ENCODE measurements around the gene GUCY2D. TPM values are rescaled to one million over a fixed set of nuclear protein-coding genes. Genes with fewer than 3 reads are reported as not detected.
"Not testable (repeated sequence)": the region's sequence is repeated elsewhere in the genome, so short reads cannot be mapped to it uniquely, and the experiment has no call there.

Gene GUCY2D
- total RNA-seq, result not detected

- Histone ChIP-seq H3K27me3 (peaks cover 69% of the 10 kb centered on the region), H3K4me1 (peaks cover 18% of the 10 kb centered on the region), H3K27ac (no peak within 1 kb of the TSS), H3K9me3 (no peaks in the 10 kb centered on the region), H3K4me3 (peak within 1 kb of the TSS; percentile 39), H3K36me3 (no peaks in the 10 kb centered on the region)
- WGBS, result 40% methylated on average over 9 of the region's 18 CpGs
- no peak for TF ChIP-seq EP300 (IDR thresholded peaks at IDR 0.05)
- TF ChIP-seq, protein P1, sequence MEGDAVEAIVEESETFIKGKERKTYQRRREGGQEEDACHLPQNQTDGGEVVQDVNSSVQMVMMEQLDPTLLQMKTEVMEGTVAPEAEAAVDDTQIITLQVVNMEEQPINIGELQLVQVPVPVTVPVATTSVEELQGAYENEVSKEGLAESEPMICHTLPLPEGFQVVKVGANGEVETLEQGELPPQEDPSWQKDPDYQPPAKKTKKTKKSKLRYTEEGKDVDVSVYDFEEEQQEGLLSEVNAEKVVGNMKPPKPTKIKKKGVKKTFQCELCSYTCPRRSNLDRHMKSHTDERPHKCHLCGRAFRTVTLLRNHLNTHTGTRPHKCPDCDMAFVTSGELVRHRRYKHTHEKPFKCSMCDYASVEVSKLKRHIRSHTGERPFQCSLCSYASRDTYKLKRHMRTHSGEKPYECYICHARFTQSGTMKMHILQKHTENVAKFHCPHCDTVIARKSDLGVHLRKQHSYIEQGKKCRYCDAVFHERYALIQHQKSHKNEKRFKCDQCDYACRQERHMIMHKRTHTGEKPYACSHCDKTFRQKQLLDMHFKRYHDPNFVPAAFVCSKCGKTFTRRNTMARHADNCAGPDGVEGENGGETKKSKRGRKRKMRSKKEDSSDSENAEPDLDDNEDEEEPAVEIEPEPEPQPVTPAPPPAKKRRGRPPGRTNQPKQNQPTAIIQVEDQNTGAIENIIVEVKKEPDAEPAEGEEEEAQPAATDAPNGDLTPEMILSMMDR (IDR thresholded peaks at IDR 0.05), result no peak
- TF ChIP-seq POLR2A (IDR thresholded peaks at IDR 0.05), result no peak
- no peak for TF ChIP-seq POLR2AphosphoS5 (IDR thresholded peaks at IDR 0.05)
- peak in 1 of 2 donors; percentile 56 for DNase-seq (ENCODE audit: low spot score in 2 of 2)
Observed at GRCh38 chr17:8001976-8002720, at the start of gene GUCY2D. Gene GUCY2D (plus strand): TSS chr17:8002615. CDS start chr17:8003048, 433 bp downstream.

DNA sequence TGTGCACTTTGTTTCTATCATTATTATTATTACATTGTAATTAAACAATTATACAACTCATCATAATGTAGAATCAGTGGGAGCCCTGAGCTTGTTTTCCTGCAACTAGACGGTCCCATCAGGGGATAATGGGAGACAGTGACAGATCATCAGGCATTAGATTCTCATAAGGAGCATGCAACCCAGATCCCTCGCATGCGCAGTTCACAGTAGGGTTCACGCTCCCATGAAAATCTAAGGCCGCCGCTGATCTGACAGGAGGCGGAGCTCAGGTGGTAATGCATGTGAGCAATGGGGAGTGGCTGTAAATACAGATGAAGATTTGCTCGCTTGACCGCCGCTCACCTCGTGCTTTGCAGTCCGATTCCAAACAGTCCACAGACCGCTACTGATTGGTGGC is 49.1 kb upstream of the GUCY2D start:
- H3K9me3 ChIP-seq; H3K27ac ChIP-seq; DNase-seq (ENCODE audit: low spot score in 2 of 2); H3K4me1 ChIP-seq; H3K27me3 ChIP-seq; H3K4me3 ChIP-seq: not testable (repeated sequence)
- 97% methylated on average over 13 of the region's 13 CpGs for WGBS
- peaks cover 22% of the 10 kb centered on the region for H3K36me3 ChIP-seq

GRCh38 chr17:7955414-7956227 is 46.8 kb upstream of the GUCY2D start:
- Histone ChIP-seq H3K4me3 (no peak overlapping the region), H3K36me3 (peaks cover 2% of the 10 kb centered on the region), H3K27me3 (peaks cover 3% of the 10 kb centered on the region), H3K27ac (no peak overlapping the region), H3K9me3 (no peaks in the 10 kb centered on the region), H3K4me1 (no peaks in the 10 kb centered on the region)
- TF ChIP-seq EP300 (IDR thresholded peaks at IDR 0.05) (no peak), POLR2AphosphoS5 (IDR thresholded peaks at IDR 0.05) (no peak), POLR2A (IDR thresholded peaks at IDR 0.05) (no peak)
- TF ChIP-seq, protein P1 (IDR thresholded peaks at IDR 0.05), result no peak
- DNase-seq (ENCODE audit: low spot score in 2 of 2), result no peak
- 58% methylated on average over 13 of the region's 13 CpGs for WGBS

DNA sequence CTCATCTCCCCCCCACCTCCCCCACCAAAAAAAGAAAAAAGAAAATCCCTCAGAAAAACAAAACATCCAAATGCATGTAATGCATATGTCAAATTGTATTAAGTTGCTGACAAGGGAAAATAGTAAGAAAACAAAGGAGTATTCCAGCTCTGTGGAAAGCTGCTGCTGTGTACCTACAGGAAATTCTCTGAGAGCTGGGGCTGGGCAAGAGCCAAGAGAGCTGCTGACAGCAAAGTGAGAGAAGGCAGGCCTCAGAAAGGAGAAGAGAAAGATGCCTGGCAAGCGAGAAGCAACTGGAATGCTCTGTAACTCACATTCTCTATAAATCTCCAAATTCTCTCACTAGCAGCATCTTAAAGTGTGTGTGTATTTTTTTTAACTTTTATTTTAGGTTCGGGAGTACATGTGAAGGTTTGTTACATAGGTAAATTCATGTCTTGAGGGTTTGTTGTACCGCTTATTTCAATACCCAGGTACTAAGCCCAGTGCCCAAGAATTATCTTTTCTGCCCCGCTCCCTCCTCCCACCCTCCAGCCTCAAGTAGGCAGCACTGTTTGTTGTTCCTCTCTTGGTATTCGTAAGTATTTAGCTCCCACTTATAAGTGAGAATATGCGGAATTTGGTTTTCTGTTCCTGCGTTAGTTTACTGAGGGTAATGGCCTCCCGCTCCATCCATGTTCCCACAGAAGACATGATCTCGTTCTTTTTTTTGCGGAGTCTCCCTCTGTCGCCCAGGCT is 46.0 kb upstream of the GUCY2D start:
- no peak for TF ChIP-seq EP300 (IDR thresholded peaks at IDR 0.05)
- TF ChIP-seq, protein P1 (IDR thresholded peaks at IDR 0.05), result no peak
- 76% methylated on average over 11 of the region's 11 CpGs for WGBS
- H3K4me3 ChIP-seq, result no peak overlapping the region
- H3K27ac ChIP-seq, result no peak overlapping the region
- H3K4me1 ChIP-seq, result no peaks in the 10 kb centered on the region
- no peaks in the 10 kb centered on the region for H3K9me3 ChIP-seq
- no peak for DNase-seq (ENCODE audit: low spot score in 2 of 2)
- peaks cover 7% of the 10 kb centered on the region for H3K27me3 ChIP-seq
- H3K36me3 ChIP-seq, result peaks cover 2% of the 10 kb centered on the region

DNA sequence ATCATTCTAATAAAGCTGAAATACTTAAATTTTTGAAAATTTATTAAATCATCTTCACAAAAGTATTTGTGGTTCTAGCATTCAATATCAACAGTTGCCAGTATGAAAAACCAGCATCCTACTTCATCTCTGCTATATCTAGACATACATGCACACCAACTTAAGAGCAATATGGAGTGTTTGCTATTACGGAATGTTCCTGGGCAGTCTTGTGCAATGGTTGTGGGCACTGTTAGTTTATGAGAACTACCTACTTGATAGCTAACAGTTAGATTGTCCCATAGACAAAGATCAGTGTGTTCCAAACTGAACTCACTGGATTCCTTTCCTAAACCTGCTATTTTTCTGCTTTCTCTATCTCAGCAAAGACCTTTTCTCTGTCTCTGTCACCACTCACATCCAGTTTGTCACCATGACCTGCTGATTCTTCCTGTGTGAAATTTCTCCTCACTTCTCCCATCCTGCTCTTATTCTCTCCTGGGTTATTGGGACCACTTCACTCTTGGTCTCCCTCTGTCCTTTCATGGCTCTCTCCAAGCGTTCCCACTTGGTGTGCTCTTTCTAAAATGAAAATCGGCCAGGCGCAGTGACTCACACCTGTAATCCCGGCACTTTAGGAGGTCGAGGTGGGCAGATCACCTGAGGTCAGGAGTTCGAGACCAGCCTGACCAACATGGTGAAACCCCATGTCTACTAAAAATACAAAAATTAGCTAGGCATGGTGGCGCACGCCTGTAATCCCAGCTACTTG is 42.7 kb upstream of the GUCY2D start:
- Histone ChIP-seq H3K9me3 (no peaks in the 10 kb centered on the region), H3K4me1 (no peaks in the 10 kb centered on the region), H3K36me3 (no peaks in the 10 kb centered on the region), H3K4me3 (no peak overlapping the region), H3K27me3 (peaks cover 7% of the 10 kb centered on the region), H3K27ac (no peak overlapping the region)
- WGBS, result 88% methylated on average over 9 of the region's 9 CpGs
- no peak for DNase-seq (ENCODE audit: low spot score in 2 of 2)
- TF ChIP-seq, protein P1 (IDR thresholded peaks at IDR 0.05), result no peak
- TF ChIP-seq EP300 (IDR thresholded peaks at IDR 0.05), result no peak
- TF ChIP-seq POLR2AphosphoS5 (IDR thresholded peaks at IDR 0.05), result no peak
- TF ChIP-seq POLR2A (IDR thresholded peaks at IDR 0.05), result no peak

Data from suprapubic skin (tissue), 4 donors.